Parathyroid adenoma (tissue), 2 donors: Measurements from ENCODE around the gene AADACL4.

Experiments
- H2AFZ ChIP-seq: fragments of 300-600 bp; sonication (generic); one replicate; pipeline ENCODE4 v1.7.0; 2017; ENCODE audit warnings: antibody characterized with exemption, mild to moderate bottlenecking
- H3K27ac ChIP-seq: fragments of 300-600 bp; sonication (generic); one replicate; pipeline ENCODE4 v1.7.0; 2017
- H3K27me3 ChIP-seq: fragments of 300-600 bp; sonication (generic); one replicate; pipeline ENCODE4 v1.7.0; 2017; ENCODE audit warnings: low read length; ENCODE audit not compliant: control insufficient read depth, insufficient read depth
- H3K36me3 ChIP-seq: fragments of 300-600 bp; sonication (generic); one replicate; pipeline ENCODE4 v1.7.0; 2017; ENCODE audit warnings: low read length; ENCODE audit not compliant: control insufficient read depth, insufficient read depth
- H3K4me1 ChIP-seq: fragments of 300-600 bp; sonication (generic); one replicate; pipeline ENCODE4 v1.7.0; 2017; ENCODE audit warnings: control low read depth
- H3K4me2 ChIP-seq: fragments of 300-600 bp; sonication (generic); one replicate; pipeline ENCODE4 v1.7.0; 2017; ENCODE audit warnings: low read length
- H3K4me3 ChIP-seq: fragments of 300-600 bp; sonication (generic); one replicate; pipeline ENCODE4 v1.7.0; 2017; ENCODE audit warnings: low read depth, low read length
- H3K79me2 ChIP-seq: fragments of 300-600 bp; sonication (generic); one replicate; pipeline ENCODE4 v1.7.0; 2017; ENCODE audit warnings: control low read depth
- H3K9ac ChIP-seq: fragments of 300-600 bp; sonication (generic); one replicate; pipeline ENCODE4 v1.7.0; 2017; ENCODE audit warnings: mild to moderate bottlenecking
- H3K9me3 ChIP-seq: fragments of 300-600 bp; sonication (generic); one replicate; pipeline ENCODE4 v1.7.0; 2017; ENCODE audit warnings: low read length; ENCODE audit not compliant: control insufficient read depth
- TF ChIP-seq, protein P1 (sequence below): fragments of 300-600 bp; sonication (generic); IDR thresholded peaks from one replicate; pipeline ENCODE4 v1.7.0; 2017; ENCODE audit warnings: antibody characterized with exemption, mild to moderate bottlenecking
- donor health status: primary hyperparathyroidism.

Gene AADACL4

DNA sequence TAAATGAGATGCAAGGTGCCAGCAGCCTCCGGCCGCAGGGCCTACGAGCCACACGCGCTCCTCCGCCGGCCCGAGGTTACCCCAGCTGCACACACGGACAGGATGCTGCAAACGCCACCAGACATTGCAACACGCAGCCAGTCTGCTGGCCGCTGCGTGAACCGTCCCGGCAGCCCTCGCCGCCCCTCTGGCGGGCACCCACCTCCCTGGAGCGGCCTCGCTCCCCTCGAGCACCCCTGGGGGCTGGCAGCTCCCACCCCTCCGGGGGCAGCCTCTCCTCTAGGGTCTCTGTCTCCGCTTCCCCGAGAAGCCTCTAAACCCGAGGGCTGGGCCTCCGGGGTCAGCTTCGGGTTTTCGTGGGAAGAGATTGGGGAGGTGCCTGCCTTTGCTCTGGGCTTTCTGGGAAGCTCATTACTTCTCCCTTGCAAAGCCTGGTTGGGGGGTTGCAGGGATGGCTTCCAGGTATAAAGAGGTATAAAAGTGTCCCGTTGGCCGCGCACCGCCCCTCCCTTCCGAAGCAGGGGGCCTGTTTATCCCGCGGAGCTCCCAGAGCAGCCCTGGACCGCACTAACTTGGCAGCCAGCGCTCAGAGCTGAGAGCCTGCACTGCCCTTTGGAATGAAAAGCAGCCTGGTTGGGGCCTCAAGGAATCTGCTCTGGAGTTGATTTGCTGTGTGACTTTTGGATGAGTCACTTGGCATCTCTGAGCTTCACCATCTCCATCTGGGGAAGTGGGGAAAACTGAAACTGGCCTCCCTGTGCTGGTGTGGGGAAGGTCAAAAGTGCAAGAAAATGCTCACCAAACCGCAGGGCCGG lies 47.7 kb upstream of the AADACL4 start:
- Histone ChIP-seq H3K4me3 (no peak overlapping the region), H3K27ac (peak overlapping the region; percentile 40), H2AFZ (peak overlapping the region; percentile 56), H3K9me3 (no peaks in the 10 kb centered on the region), H3K79me2 (peaks cover 8% of the 10 kb centered on the region), H3K4me2 (peak overlapping the region; percentile 6), H3K27me3 (no peaks in the 10 kb centered on the region), H3K4me1 (peaks cover 8% of the 10 kb centered on the region), H3K9ac (no peak overlapping the region), H3K36me3 (no peaks in the 10 kb centered on the region)
- TF ChIP-seq, protein P1, sequence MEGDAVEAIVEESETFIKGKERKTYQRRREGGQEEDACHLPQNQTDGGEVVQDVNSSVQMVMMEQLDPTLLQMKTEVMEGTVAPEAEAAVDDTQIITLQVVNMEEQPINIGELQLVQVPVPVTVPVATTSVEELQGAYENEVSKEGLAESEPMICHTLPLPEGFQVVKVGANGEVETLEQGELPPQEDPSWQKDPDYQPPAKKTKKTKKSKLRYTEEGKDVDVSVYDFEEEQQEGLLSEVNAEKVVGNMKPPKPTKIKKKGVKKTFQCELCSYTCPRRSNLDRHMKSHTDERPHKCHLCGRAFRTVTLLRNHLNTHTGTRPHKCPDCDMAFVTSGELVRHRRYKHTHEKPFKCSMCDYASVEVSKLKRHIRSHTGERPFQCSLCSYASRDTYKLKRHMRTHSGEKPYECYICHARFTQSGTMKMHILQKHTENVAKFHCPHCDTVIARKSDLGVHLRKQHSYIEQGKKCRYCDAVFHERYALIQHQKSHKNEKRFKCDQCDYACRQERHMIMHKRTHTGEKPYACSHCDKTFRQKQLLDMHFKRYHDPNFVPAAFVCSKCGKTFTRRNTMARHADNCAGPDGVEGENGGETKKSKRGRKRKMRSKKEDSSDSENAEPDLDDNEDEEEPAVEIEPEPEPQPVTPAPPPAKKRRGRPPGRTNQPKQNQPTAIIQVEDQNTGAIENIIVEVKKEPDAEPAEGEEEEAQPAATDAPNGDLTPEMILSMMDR, result no peak

DNA sequence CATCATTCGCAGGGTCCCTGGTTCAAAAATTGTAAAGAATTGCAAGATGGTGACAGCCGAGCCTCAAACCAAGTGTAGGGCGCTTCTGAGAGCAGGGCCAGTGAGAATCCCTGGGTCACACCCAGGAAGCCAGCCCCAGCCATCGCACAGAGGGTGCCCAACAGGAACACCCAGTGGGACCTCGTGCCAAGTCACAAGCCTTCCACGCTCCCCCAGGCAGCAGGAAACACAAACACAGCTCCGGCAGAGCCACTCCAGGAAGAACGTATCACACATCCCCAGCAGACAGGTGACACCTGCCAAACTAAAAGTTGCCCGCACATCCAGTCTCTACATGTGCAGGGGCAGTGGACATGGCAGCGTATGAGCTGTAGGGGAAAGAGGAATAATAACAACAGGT lies 46.1 kb upstream of the AADACL4 start:
- Histone ChIP-seq H3K9me3 (no peaks in the 10 kb centered on the region), H3K79me2 (peaks cover 8% of the 10 kb centered on the region), H2AFZ (no peak overlapping the region), H3K27me3 (no peaks in the 10 kb centered on the region), H3K4me3 (no peak overlapping the region), H3K9ac (no peak overlapping the region), H3K4me2 (no peak overlapping the region), H3K27ac (no peak overlapping the region), H3K36me3 (no peaks in the 10 kb centered on the region), H3K4me1 (peaks cover 8% of the 10 kb centered on the region)
- TF ChIP-seq, protein P1, result no peak

DNA sequence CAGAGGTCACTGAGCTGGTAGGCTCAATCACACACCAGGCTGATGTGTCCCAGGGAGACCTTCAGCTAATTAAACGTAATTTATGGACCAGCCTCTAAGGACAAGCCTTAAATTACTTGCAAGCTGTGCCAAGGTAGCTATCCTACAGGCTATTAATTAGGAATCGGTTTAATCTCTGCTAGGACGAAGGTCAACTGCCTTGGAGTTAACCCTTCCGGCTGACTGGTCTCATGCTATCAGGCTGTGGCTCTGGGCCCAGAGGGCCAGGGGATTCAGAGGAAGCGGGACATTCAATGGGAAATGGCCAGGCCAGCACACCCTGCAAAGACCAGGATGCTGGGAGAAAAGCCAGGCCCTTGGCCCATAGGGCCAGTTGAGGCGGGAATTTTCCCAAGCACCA lies 44.9 kb upstream of the AADACL4 start:
- Histone ChIP-seq H2AFZ (no peak overlapping the region), H3K27me3 (no peaks in the 10 kb centered on the region), H3K4me1 (peaks cover 12% of the 10 kb centered on the region), H3K79me2 (peaks cover 8% of the 10 kb centered on the region), H3K4me3 (no peak overlapping the region), H3K27ac (no peak overlapping the region), H3K4me2 (no peak overlapping the region), H3K36me3 (no peaks in the 10 kb centered on the region), H3K9ac (no peak overlapping the region), H3K9me3 (no peaks in the 10 kb centered on the region)
- TF ChIP-seq, protein P1, result no peak

DNA sequence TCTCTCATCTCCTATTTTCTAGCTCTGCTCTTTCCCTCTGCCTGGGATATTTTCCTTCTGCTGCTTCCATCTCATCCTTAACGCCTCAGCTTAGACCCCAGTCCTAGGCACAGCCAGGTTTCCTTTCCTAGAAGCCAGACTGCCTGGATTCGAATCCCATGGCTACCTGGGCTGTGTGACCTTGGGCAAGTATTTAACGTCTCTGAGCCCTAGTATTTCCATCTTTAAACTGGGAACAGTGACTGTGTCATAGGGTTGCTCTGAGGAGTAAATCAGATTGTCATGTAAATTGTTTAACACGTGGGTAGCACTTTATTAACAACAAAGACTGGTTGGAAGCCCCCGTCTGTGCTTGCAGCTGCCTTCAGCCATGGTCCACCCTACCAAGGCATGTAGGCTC lies 44.2 kb upstream of the AADACL4 start:
- H3K36me3 ChIP-seq, result no peaks in the 10 kb centered on the region
- H3K4me1 ChIP-seq, result peaks cover 15% of the 10 kb centered on the region
- H3K4me2 ChIP-seq, result peak overlapping the region; percentile 28
- no peak overlapping the region for H3K9ac ChIP-seq
- no peak overlapping the region for H2AFZ ChIP-seq
- TF ChIP-seq, protein P1, result no peak
- no peaks in the 10 kb centered on the region for H3K9me3 ChIP-seq
- H3K4me3 ChIP-seq, result no peak overlapping the region
- peak overlapping the region; percentile 71 for H3K27ac ChIP-seq
- no peaks in the 10 kb centered on the region for H3K27me3 ChIP-seq
- H3K79me2 ChIP-seq, result peaks cover 5% of the 10 kb centered on the region

DNA sequence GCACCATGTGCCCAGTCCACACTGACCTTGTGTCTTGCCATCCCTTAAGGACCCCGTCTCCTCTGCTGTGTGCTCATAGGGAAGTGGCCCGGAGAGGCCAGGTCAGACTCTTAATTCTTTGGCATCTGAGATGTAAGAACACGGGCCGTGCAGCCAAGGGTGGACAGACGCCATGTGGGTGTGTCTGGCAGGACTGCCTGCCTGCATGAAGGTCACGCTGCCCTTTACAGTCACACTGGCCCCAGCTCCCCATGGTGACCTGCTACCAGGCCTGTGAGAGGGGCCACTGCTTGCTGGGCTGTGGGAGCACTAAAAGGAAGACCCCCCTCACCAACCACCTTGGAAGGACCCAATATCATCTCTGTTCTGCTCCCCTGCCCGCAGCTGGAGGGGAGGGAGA lies 43.5 kb upstream of the AADACL4 start:
- no peak overlapping the region for H3K9ac ChIP-seq
- H3K4me2 ChIP-seq, result peak overlapping the region; percentile 28
- TF ChIP-seq, protein P1, result no peak
- H3K4me1 ChIP-seq, result peaks cover 15% of the 10 kb centered on the region
- H3K79me2 ChIP-seq, result peaks cover 5% of the 10 kb centered on the region
- H3K36me3 ChIP-seq, result no peaks in the 10 kb centered on the region
- no peaks in the 10 kb centered on the region for H3K27me3 ChIP-seq
- H3K27ac ChIP-seq, result peak overlapping the region; percentile 71
- H3K9me3 ChIP-seq, result no peaks in the 10 kb centered on the region
- H3K4me3 ChIP-seq, result peak overlapping the region; percentile 29
- H2AFZ ChIP-seq, result peak overlapping the region; percentile 47
